ENCODE measurements around the gene AP2B1.
"Not testable (repeated sequence)": the region's sequence is repeated elsewhere in the genome, so short reads cannot be mapped to it uniquely, and the experiment has no call there.

AP2B1 gene

DNA sequence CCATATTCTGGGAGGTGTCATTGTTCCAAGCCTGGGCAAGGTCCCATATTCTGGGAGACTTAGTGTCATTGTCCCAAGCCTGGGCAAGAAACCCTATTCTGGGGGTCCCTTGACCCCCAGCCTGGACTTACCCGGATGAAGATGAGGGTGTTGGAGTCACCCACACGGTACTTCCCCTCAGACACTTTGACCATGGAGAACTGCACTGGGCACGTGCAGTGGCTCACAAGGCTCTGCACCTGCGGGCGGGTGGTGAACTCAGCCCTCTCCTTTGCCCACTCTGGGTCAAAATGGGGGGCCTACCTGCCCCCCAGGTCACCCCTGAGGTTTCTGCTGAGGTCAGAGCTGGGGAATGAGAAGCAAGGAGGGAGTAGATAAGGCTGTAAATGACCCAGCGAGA, 161.9 kb downstream of the AP2B1 start:
- no peak for DNase-seq (ENCODE audit: low spot score)

DNA sequence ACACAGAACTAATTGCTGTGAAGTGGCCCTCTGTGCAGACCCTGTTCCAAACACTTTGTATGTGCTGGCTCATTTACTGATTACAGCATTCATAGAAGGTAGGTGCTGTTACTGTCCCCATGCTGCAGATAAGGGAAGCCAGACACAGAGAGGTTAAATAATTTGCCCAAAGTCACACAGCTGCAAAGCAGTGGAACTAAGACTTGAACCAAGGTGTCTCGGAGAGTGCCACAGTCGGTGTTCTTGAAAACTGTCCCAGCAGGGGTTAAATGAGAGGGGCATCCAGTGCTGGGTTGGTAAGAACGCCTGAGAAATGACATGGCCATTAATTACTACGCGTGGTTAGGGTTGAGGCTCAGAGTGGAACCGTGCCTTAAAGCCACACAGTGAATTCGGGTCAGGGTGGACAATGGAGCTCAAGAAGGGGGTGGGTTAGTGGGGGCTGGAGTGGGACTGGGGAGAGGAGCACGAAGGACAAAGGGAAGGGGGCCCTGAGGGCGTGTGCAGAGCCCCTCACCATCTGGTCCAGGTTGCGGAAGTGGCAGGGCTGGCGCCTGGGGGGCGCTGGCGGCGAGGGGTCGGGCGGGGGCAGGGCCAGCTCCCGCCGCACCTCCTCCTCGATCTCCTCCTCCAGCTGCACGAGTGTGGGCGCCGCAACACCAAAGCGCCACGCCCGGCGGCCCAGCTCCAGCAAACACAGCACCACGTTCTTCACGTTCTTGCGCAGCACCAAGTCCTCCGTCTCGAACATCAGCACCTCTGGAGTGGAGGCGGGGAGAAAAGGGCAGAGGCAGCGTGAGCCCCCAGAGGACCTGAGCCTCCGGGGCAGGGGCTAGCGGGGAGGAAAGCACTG, 162.7 kb downstream of the AP2B1 start:
- DNase-seq (ENCODE audit: low spot score) = no peak

DNA sequence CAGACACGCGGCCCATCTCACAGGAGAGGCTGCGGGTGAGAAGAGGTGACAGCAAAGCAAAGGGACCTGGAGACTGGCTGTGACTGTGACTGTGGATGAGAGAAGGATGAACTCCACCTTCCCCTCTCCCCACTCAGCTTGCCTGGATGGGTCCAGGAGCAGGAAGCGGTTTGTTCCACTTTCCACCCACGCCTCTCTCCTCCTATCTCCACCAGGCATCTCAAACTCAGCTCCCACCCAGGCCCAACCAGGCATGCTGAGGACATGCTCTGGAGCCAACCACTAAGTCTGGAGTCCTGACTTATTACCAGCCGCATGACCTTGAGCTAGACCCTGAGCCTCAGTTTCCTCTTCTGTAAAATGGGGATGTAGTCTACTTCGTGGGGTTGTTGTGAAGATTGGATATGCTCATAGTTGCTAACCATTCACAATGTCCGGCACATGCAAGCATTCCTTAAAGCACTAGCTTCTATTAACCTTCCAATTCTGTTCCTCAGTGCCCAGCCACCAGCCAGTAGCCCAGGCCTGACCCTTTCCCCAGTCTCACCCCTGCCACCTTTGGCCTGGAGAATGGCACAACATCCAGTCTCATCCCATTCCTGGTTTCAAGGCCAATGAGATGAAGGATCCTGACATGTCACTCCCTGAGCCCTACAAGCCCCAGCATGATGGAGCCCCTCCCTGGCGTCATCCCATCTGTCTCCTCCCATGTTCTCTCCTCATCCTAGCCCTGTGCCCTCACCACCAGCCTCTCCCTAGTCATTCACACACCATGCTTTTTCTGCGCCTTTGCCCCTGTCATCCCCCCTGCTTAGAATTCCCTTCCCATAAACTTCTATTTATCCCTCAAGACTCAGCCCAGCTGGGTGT, 163.6 kb downstream of the AP2B1 start:
- DNase-seq (ENCODE audit: low spot score) = no peak

DNA sequence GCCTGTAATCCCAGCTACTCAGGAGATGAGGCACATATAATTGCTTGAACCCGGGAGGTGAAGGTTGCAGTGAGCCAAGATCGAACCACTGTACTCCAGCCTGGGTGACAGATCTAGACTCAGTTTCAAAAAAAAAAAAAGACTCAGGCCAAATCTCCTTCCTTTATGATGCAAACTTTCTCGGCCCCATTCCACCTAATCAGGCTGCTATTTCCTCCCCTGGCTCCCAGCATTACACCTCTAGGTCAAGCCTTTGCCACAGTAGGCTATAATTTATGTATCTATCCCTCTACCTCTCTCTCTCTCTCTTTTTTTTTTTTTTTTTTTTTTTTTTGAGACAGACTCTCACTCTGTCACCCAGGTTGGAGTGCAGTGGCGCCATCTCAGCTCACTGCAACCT, 164.4 kb downstream of the AP2B1 start:
- DNase-seq (ENCODE audit: low spot score) = not testable (repeated sequence)

DNA sequence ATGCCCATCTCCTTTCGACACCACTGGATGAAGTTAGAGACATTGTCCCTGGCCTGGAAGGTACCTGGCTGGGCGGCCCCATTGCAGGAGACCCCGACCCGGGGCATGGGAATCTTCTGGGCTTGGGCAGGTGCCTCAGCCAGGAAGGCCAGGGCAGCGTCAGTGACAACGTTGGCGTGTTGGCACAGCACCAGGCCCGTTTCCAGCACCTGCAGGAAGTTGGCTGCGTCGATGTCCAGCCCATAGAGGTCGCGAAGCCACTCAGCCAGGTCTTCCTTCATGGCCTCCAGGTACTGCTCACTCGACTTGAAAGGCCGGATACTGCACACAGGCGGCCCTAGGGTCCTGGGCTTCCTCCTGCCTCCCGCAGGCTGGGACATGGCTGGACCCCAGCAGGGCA, 165.3 kb downstream of the AP2B1 start:
- DNase-seq (ENCODE audit: low spot score) = no peak

DNA sequence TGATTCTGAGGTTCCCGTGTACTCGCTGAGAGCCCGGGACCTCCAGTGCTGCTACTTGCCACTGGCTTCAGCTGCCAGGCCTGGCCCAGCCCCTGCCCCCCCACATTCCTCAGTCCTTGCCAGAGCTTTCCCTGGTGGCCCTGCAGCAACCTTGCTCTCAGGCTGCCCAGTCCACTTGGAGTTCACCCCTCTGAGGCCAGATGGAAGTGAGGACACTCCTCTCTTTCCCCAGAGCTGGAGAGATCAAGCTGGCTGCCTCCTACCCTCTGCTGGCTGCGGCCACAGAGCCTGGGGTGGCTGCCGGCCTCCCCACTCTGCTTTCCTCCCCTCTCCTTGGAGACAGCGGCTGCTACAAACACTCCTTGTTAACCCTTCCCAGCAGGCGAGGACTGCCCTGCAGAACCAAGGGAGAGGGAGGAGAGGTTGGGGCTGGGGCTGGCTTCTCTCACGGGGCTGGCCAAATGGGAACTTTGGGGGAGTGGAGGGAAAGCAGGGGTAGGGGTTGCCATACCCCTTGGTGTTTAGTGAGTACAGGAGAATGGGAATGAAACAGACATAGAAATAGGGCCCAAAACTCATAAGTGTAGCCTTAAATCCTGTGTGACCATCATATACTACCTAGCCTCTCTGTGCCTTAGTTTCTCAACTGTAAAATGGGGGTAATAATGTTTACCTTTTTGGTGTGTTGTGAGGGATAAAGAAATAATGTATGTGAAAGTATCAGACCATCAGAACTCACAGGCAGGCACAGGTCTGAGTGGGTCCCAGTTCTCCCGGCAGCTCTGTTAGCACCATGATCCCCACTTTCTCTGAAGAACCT, 166.0 kb downstream of the AP2B1 start, which contains the start of gene GAS2L2:
GAS2L2 (minus strand) TSS at position 295 of the 820 bp plus-strand sequence. CDS start 389 bp downstream, outside the sequence.
- no peak for DNase-seq (ENCODE audit: low spot score)

DNA sequence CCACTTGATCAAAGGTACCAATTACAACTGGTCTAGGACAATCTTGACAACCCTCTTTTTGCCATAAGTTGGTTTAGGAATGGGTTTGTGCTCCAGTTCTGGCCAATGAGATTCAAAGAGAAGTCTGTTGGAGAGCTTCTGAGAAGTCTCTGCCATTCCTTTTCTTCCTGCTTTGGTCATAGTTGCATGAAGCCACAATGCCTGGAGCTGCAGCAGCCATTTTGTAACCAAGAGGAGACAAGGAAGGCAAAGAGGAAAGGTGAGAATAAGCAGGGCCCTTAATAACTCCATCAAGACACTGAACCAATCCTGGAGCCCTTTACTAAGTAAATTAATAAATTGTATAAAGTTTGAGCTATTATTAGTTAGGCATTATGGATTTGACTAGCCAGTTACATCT, 170.1 kb downstream of the AP2B1 start:
- DNase-seq (ENCODE audit: low spot score) = no peak

DNA sequence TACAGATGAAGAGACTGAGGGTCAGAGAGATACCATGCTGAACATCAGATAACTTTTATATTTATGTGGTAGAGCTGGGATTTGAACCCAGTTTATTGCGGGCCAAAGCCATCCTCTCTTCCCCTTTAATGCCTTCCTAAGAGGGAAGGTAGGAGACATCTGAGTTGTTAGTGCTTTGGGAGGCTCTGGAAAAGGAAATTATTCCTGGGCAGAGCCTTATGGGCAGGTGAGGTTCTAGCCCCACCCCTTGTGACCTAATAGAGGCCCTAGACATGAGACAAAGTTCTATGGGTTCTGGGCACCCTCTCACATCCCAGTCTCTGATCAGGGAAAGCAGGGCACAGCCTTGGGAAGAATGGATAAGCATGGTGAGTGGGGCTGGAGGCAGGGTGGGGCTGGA, 173.5 kb downstream of the AP2B1 start, which contains the start of gene C17orf50:
C17orf50 (plus strand) TSS at position 301 of the 400 bp plus-strand sequence; CDS start at position 356, 55 bp downstream.
- no peak for DNase-seq (ENCODE audit: low spot score)

DNA sequence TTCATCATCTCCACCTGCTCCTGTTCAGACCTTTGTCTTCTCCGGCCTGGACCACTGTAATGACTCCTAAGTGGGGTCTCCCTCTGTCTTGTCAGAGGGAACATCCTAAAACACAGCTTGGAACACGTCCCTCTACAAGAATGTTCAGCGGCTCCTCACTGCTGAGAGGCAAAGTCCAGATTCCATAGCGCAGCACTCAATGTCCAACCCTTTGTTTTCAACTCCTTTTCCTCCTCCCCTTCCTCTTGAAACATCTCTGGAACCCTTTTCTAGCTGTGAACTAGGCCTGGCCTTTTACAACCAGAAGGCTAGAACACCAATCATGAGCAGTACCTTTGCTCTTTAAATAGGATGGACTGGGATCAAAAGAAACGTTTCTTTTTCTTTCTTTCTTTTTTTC, 174.5 kb downstream of the AP2B1 start:
- no peak for DNase-seq (ENCODE audit: low spot score)

DNA sequence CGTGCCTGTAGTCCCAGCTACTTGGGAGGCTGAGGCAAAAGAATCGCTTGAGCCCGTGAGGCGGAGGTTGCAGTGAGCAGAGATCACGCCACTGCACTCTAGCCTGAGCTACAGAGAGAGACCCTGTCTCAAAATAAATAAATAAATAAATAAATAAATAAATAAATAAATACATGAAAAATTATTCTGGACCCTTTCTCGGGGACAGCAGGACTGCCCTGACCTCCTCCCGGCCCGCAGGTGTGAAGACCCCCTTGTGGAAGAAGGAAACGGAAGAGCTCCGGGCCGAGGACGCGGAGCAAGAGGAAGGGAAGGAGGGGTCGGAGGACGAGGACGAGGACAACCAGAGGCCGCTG, 176.6 kb downstream of the AP2B1 start:
- no peak for DNase-seq (ENCODE audit: low spot score)

DNA sequence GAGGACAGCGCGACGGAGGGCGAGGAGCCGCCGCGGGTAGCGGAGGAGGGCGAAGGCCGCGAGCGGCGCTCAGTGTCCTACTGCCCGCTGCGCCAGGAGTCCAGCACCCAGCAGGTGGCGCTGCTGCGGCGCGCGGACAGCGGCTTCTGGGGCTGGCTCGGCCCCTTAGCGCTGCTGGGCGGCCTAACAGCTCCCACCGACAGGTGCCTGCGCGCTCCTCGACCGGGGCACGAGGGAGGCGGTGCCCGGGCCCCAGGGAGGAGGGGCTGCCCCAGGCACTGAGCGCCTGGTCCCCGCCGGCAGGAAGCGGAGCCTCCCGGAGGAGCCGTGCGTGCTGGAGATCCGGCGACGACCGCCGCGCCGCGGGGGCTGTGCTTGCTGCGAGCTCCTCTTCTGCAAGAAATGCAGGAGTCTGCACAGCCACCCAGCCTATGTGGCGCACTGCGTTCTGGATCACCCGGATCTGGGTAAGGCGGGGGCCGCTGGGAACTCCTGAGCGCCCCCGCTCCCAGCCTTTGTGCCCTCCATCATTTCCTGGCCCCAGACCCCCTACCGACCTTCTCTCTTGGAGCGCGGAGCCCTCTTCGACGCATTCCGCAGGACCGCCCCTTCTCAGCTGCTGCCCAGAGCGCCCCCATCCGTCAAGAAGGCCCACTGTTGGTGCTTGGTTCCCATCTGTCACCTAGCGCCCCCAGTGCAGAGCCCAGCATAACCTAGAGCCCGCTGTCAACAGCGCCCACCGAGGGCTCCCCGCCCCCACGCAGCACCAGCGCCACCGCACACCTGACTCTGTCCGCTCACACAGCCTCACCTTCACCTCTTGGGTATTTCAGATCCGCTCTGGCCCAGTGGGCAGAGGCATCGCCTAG, 177.2 kb downstream of the AP2B1 start:
- peak; percentile 94 for DNase-seq (ENCODE audit: low spot score)

DNA sequence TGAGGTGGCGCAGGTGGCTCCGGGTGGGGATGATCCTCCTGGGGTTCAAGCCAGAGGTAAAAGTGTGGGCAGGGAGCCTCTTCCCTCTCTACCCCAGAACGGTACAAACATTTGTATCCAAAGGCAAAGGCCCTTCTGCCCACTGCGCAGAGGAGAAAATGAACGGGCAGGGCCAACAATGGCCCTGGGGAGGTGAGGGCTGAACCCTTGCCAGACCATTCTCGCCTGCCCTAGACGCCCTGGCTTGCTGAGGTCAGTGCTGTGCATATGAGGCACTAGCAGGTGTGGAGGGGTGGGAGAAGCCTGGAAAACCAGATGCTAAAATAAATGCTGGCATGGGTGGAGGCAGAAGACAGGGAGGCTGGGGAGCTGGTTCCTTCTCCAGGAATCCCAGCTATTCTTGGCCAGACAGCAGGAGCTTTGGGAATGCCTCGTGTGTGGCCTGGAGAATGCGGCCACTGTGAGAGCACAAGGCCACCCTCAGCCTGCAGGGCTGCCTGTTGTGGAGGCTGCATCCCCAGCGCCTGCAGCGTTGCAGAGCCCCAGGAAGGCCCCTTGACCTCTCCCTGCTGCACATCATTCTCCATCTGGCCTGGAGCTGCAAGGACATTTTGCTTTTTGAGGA, 178.1 kb downstream of the AP2B1 start:
- no peak for DNase-seq (ENCODE audit: low spot score)

DNA sequence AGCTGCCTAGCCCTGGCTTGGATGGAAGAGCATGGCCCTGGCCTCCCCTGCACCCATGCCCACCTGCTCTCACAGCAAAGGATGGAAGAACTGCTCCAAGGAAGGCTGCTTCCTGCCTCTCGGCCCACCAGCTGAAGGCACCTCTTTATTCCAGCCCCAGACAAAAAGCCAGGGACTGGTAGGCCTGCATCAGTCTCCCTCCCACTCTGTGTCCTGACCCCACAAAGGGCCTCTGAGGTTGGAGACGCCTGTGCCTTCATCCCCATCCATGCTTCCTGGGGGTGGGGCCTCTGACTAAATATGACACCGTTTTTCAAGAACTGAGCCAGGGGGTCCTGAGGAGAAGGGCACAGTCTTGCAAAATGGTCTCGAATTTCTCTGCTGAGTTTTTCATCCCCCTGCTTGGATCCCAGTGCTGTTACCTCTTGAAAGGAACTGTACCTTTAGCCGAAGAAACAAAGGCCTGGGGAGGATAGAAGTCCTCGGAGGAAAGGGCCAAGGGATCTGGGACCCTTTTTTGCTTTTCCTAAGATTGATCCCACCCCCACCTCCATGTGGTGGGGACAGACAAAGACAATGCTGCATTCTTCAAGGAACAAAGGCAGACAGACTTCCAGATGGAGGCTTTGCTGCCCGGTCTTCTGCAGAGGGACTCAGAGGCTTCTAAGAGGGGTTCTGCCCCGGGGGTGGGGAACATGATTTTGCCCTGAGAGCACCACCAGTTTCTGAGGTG, 178.8 kb downstream of the AP2B1 start:
- DNase-seq (ENCODE audit: low spot score) = no peak

DNA sequence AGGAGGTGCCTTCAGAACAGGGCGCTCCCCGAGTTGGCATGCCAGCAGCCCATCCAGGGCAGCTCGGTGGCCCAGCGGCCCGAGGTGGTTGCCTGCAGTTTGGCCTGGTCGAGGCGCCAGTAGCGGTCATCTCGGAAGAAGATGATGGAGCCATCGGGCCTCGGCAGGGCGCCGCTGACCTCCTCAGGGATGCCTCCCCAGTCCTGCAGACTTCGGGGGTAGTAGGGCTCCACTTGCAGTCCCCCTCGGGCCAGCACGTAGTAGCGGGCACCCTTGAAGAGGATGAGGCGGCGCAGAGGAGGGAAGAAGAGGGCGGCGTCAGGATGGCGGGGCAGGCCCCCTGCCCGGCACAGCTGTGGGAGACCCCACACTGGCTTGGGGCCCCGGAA, 179.4 kb downstream of the AP2B1 start:
- no peak for DNase-seq (ENCODE audit: low spot score)

DNA sequence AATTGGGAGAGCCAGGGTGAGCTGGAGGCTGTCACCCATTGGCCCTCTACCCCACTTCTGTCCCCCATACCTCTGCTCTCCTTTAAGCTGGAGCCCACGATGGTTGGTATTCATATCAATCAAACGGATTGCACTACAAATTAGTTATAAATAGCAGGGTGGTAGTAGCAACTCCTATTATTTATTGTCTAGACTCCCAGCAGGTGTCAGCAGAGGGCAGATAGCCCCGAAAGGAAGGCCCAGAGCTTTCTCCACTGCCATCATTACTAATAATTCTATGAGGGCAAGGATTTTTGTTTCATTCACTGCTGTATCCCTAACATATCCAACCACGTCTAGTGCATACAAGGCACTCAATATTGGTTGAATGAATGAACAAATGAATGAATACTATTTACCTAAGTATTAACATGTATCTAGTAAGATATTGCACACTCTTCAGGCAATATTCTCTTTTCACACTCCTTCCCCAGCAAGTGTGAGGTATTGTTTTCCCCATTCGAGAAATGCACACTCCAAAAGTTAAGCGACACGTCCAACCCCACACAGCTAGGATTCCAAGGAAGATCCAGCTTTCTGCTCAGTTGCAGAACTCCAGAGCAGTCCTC, 179.9 kb downstream of the AP2B1 start:
- DNase-seq (ENCODE audit: low spot score) = peak; percentile 24

DNA sequence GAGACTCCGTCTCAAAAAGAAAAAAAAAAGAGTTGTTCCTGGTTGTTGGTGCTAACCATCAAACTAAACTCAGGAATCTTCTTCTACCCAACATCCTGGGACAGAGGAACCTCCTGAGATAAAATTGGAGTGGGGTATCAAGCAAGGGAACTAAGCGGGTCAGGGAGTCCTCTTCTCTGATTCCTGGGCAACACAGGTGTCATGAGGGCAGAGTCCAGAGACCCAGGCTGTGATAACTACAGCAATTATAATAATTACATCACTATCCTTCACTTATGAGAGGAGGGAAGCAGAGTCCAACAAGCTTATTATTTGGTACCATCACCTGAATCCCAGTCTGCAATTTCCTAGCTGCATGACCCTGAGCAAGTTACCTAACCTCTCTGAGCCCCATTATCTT, 181.7 kb downstream of the AP2B1 start:
- no peak for DNase-seq (ENCODE audit: low spot score)

DNA sequence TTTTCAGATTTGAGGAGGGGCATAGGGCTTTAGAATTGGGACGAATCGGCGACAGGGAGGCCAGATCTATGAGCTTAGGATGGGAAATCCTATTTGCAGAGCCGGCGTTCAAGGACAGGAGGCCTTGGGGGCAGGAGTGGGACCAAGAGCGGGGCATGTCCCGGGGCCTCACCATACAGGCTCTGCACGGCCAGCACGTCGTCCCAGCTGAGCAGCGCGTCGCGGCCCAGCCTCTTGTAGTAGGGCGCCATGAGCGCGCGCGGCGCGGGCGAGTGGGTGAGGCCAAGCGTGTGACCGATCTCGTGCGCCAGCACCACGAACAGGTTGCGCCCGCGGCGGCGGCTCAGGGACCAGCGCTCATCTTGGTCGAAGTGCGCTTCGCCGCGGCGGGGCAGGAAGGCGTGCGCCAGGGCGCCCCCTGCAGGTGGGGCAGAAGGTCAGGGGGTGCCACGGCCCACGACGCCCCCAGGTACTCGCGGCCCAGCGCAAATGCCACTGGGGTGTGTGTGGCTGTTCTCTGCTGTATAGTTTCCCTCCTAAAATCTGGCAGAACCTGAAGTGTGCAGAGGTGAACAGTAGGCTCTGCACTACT, 182.9 kb downstream of the AP2B1 start:
- DNase-seq (ENCODE audit: low spot score) = no peak

DNA sequence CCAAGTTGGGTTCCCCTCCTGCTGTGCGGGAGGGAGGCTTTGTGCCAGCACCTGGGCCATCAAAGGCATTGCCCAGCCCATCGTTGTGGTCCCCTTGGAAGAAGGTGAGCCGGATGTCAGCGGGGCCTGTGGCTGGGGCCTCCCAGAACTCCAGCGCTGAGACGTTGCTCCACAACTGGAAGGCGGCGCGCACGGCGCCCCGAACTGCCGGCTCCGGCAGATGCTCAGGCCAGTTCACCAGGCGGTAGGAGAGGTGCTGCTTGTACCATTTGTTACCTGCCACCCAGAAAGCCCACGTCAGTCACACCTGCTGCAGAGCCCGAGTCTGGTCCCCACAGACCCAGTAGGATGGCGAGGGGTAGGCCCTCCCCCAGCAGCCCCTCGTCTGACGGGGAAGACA, 186.0 kb downstream of the AP2B1 start:
- DNase-seq (ENCODE audit: low spot score) = no peak

Data from LoVo (cell line).